ENCODE measurements around the gene PIK3C2G. TPM values are rescaled to one million over a fixed set of nuclear protein-coding genes. Genes with fewer than 3 reads are reported as not detected.

The PIK3C2G gene
- total RNA-seq, 1 experiment from 2014 or later: not detected

- intact Hi-C loops (cut with micrococcal nuclease): no loop called here
- CTCF ChIA-PET: no interaction called here
- no peak overlapping the region for H2AFZ ChIP-seq (ENCODE audit: low read depth, low read length, poor library complexity, severe bottlenecking)
These were observed 166.2 kb downstream of the PIK3C2G start for GRCh38 chr12:18427520-18427919.

More at GRCh38 chr12:18427520-18427919, 166.2 kb downstream of the PIK3C2G start:
- peaks cover 0 to 4% of the 10 kb centered on the region in 2 experiments; a peak in 1 of 4 replicates for H3K4me1 ChIP-seq (ENCODE audit: control insufficient read depth in 1 of 2, insufficient read depth in 2 of 2, low read length in 2 of 2)
- H3K27me3 ChIP-seq (ENCODE audit: insufficient read depth, low read length): no peaks in the 10 kb centered on the region
- H3K4me3 ChIP-seq (replicated peaks in 1 of 2; ENCODE audit: low read depth in 1 of 2, low read length in 2 of 2): no peak overlapping the region
- ChIA-PET POLR2A (no interaction called here), RAD21 (ENCODE audit: low non-redundant PET in 1 of 2, low total read pairs in 2 of 2, uncharacterized antibody in 2 of 2, unreplicated experiment in 2 of 2) (no interaction called here)
- TF ChIP-seq REST (IDR thresholded peaks at IDR 0.05; ENCODE audit: low read depth): no peak
- H3K27ac ChIP-seq (ENCODE audit: low read depth, low read length): no peak overlapping the region
- no TSS peak for BruUV-seq (replicated peaks)
- ATAC-seq: no peak
- H4K20me1 ChIP-seq (ENCODE audit: insufficient read depth): no peaks in the 10 kb centered on the region
- H3K36me3 ChIP-seq (ENCODE audit: control insufficient read depth in 1 of 2, insufficient read depth in 2 of 2, low read length in 2 of 2): no peaks in the 10 kb centered on the region
- no peaks in the 10 kb centered on the region for H3K9me3 ChIP-seq (ENCODE audit: control insufficient read depth in 1 of 2, insufficient read depth in 1 of 2, low read depth in 1 of 2, low read length in 2 of 2)
- no peak for DNase-seq (ENCODE audit: low read depth, low spot score)
- no peak overlapping the region for H3K9ac ChIP-seq (ENCODE audit: low read length)
- H3K9me2 ChIP-seq (ENCODE audit: insufficient read depth): no peaks in the 10 kb centered on the region
- no peaks in the 10 kb centered on the region for H3K79me2 ChIP-seq (ENCODE audit: insufficient read depth, low read length)
- no peak overlapping the region for H3K4me2 ChIP-seq (ENCODE audit: low read length)

All from HCT116 (cell line).